NCI-H2196 (cell line): ENCODE measurements around the gene TMEM141.
"Not testable (repeated sequence)": the region's sequence is repeated elsewhere in the genome, so short reads cannot be mapped to it uniquely, and the experiment has no call there.

Source experiments
- DNase-seq: peaks from one replicate; lab custom pipeline; 2025; ENCODE audit not compliant: unreplicated experiment; lab: John Stamatoyannopoulos, UW

Gene TMEM141

DNA sequence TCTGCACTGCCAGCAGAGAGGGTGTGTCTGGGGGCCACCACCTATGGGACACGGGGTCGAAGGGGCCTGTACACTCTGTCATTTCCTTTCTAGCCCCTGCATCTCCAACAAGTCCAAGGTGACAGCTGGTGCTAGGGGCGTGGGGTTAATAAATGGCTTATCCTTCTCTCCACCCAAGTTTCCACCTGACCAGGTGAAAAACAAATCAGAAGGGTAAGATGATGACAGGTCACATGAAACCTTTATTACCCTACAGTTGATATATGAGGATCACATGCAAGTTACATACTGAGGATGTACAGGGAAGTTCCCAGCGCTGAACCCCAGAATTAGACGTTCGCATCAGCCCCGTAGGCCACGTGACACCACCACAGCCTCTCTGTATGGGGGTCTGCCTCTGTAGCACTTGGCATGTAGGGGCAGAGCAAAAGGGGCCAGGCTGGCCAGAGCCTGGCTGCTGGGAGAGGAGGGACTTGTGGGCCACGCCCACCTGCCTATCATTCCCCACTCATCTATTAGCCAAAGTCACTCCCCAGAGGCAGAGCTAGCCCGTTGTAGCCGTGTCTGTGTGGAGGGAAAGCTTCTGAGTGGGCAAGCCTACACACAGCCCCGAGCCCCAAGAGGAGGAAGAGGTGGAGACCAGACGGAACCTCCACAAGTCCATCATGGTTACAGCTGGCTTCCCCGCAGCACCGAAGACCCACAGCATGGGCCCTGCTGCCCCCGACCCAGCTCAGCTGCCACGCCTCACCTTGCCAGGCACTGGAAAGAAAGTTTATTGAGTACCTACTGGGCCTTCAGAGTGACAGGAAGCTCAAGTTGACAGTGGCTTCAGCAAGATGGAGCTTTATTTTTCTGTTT, 2.2 kb downstream of the TMEM141 start:
- DNase-seq: no peak

DNA sequence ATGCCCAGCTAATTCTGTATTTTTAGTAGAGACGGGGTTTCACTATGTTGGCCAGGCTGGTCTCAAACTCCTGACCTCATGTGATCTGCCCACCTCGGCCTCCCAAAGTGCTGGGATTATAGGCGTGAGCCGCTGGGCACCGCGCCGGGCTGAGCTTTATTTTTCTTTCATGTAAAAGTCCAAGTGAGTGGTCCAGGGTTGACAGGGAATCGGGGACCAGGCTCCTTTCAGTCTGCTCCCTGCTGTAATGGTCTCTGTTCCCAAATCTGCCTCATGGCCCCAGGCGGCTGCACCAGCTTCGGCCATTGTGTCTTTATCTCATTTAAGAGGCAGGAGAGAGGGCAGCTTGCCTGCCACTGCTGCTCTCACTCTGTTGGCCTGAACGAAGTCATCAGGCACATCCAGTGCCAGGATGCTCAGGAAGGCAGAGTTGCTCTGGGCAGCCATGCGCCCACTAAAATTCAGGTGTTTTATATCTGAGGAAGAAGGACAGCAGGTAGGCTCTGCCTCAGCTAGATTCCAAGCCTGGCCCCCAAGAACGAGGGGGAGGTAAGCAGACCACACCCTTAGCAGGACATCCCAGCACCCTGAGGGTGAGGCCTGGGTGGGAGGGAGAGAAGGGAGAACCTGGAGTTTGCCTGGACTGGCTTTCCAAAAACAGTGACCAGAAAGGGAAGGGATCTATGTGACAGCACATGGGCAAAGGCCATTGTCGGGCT, 3.3 kb downstream of the TMEM141 start:
- DNase-seq: no peak

DNA sequence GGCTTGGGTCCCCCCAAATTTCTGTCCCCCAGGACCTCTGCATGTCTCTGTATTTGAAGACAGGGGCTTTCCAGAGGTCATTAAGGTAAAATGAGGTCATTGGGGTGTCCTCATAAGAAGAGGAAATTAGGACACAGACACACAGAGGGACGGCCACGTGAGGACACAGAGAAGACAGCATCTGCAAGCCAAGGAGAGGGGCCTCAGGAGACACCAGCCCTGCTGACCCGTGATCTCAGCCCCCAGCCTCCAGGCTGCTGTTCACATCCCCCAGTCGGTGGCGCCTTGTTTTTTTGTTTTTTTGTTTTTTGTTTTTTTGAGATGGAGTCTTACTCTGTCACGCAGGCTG, 3.8 kb downstream of the TMEM141 start:
- DNase-seq: no peak

DNA sequence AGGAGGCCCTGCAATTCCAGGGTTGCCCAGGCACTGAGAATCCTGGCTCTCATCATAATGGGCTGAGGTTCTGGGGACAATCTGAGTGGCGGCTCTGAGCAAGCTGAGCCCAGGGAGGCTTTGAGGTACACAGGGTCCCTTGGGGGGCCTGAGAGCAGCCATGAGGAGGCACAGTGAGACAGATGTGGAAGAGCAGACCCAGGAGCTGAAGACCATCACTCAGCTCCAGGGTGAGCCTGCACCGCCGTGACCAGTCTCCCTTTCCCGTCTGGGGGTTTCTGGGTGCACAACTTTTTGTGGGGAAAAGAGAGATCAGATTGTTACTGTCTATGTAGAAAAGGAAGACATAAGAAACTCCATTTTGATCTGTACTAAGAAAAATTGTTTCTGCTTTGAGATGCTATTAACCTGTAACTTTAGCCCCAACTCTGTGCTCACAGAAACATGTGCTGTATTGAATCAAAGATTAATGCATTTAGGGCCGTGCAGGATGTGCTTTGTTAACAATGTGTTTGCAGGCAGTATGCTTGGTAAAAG, 5.2 kb downstream of the TMEM141 start, which contains the start of gene CCDC183:
TSS of gene CCDC183 (plus strand) at position 101 of the 537 bp plus-strand sequence. CDS start at position 161, 60 bp downstream.
- no peak for DNase-seq

DNA sequence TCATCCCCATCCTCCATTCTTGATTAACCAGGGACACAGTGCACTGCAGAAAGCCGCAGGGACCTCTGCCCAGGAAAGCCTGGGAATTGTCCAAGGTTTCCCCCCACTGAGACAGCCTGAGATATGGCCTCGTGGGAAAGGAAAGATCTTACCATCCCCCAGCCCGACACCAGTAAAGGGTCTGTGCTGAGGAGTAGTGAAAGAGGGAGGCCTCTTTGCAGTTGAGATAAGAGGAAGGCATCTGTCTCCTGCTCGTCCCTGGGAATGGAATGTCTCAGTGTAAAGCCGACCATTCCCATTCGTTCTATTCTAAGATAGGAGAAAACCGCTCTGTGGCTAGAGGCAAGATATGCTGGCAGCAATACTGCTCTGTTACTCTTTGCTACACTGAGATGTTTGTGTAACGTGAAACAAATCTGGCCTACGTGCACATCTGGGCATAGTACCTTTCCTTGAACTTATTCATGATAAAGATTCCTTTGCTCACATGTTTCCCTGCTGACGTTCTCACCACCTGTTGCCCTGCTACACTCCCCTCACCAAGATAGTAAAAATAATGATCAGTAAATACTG, 5.7 kb downstream of the TMEM141 start:
- DNase-seq: not testable (repeated sequence)

DNA sequence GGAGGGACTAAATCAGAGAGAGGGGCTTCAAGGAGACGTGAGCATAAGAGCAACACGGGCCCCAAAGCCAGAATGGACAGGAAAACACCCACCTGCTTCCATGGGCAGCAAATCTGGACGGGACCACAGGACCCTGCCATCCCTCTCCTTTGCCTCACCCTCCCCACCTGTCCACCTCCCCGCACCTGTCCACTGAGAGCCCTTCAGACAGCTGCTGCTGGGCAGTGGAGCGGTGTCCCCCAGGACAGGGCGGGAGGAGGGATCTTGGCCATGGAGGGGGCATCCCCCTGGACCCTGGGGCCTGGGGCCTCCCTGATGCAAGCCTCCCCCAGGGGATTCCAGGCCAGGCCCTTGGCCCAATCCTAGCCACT, 7.5 kb downstream of the TMEM141 start:
- DNase-seq: no peak

DNA sequence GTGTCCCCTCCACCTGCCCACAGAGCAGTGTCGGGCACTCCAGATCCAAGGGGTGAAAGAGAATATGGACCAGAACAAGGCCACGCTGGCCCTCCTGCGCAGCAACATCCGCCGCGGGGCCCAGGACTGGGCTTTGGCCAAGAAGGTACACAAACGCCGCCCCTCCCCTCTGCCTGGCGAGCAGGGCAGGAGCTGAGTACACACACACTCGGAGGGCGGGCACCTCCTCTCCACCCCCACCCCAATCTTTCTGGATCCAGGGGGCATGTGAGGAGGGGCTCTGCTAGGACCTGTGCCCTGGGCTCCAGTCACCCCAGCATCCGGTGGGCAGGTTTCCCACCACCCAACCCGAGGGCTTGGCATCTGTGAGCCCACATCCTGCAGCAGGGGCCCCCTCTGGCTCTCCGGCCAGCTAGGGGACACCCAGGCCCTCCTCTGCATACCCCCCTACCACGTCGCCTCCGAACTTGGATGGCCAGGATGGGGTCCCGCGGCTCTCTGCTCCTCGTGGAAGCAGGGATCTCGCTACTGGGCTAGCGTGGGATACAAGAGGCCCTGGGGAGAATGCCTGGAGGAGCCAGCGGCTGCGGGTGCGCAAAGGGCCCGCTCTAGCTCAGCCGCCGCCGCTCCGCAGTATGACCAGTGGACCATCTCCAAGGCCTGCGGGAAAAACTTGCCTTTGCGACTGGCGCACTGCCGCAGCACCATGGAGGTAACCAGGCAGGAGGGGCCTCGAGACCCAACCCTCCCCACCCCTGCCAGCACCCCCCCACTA, 8.1 kb downstream of the TMEM141 start:
- peak; percentile 68 for DNase-seq

DNA sequence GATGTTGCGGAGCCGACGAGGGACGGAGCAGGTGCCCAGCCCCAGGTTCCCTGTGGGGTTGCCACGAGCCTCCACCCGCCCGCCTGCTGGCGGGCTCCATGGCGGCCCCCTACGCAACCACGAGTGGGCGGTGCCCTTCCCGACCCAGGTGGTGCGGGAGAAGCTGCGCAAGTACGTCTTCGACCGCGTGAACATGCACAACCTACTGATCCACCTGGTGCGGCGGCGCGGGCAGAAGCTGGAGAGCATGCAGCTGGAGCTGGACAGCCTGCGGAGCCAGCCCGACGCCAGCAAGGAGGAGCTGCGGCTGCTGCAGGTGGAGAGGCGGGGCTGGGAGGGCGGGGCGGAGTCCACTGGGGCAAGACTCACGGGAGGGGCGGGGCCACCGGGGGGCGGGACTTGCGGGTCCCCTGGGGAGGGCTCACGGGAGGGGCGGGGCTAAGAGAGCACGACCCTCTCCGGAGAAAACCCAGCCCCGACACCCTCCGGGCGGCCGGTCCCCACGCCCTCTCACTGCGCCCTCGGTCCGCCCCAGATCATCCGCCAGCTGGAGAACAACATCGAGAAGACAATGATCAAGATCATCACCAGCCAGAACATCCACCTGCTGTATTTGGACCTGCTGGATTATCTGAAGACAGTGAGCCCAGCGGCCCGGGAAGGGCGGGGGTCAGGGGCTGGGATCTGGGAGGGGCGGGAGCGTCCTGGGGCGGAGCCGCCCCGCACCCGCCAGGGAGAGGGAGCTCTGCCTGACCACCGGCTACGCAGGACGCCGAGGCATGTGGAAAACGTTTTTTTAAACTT, 8.9 kb downstream of the TMEM141 start:
- peak; percentile 93 for DNase-seq

DNA sequence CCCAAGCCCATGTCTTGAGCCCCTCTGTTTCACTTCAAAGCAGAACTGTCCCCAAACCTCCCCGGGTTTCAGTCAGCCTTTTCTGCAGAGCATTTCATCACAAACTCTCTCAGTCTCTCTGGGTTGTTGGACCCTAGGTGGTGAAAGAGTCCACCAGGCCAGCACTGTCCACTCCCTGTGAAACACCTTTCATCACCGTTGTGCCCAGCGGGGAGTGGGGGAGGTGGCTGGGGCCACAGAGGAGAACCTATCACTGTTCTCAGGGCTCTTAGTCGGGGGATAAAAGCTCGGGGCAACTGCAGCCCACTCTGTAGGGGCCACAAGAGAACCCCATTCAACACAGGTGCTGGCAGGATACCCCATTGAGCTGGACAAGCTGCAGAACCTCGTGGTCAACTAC, 11.2 kb downstream of the TMEM141 start:
- no peak for DNase-seq

DNA sequence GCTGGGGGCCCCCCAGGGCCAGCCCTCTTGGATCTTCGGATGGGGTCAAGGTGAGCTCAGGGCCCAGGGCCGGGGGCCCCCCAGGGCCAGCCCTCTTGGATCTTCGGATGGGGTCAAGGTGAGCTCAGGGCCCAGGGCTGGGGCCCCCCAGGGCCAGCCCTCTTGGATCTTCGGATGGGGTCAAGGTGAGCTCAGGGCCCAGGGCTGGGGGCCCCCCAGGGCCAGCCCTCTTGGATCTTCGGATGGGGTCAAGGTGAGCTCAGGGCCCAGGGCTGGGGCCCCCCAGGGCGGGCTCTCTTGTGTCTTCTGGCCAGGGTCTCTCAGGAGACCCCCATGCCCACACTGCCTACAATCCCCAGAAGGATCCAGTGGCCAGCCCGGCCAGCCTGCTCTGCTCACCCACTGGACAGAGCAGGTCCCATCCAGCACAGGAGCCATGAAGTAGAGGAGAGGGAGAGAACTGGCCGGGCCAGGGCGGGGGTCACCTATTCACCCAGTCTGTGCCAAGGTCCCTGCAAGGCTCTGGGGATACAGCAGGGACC, 11.9 kb downstream of the TMEM141 start:
- DNase-seq: not testable (repeated sequence)

DNA sequence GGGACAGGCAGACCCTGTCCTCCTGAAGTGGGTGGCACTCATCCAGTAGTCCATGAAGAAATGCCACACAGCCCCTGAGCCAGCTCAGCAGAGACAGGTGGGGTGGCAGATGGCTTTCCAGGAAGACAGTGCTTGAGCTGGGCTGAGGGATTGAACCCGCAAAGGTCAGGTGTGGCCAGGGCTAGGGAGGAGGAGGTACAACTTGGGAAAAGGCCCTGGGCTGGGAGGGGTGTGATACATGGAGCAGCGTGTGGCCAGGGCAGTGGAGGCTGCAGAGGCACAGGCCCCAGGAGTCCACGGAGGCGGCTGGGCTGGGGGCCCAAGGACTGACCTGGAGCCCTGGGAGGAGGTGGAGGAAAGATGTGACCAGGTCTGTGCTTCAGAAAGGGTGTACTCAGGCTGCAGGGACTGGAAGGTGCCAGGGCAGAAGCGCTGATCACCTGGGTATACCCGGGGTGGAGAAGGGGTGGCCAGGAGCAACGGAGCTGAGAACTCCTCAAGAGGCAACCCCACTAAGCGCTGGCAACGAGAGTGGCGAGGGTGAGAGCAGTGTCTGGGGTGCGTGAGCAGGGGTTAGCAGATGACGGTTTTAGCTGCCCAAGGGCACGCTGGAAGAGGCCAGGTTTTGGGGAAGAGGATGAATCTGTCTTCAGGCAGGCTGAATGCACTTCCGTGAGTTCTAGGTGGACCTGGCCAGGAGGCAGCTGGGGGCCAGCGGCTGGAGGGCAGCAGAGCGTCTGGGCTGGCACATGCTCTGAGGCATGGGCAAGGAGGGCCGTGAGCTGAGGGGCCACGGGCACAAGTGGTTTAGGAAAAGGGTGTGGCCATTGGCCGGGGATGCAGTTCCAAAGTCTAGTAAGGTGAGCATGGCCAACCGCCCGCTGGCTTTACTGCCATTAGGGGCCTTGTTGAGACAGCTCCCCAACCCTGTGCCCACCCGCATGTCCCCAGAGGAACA, 12.7 kb downstream of the TMEM141 start:
- DNase-seq: no peak

DNA sequence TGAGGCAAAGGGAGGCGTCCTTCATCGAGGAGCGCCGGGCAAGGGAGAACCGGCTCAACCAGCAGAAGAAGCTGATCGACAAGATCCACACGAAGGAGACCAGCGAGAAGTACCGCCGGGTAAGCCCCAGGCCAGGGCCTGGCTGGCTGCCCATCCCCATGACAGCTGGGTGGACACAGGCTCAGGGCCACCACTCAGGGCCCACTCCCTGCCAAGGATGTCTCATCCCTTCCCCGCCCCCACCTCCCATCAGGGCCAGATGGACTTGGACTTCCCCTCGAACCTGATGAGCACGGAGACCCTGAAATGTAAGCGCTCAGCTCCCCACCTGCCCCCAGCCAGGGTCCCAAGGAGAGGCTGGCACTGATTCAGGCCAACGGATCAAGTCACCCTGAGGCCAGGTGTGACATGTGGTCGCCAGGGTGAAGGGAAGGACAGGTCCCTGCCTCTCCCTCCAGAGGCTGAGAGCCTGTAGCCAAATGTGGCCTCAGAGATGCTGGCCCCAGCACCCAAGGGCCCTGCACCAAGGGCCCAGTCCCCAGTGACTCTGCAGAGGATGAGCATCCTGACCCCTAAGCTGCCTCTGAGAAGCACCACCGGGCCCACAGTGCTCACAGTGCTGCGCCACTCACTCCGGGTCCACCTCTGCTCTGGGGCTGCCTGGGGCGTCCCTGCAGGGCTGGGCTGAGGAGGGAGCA, 13.5 kb downstream of the TMEM141 start:
- DNase-seq: no peak

DNA sequence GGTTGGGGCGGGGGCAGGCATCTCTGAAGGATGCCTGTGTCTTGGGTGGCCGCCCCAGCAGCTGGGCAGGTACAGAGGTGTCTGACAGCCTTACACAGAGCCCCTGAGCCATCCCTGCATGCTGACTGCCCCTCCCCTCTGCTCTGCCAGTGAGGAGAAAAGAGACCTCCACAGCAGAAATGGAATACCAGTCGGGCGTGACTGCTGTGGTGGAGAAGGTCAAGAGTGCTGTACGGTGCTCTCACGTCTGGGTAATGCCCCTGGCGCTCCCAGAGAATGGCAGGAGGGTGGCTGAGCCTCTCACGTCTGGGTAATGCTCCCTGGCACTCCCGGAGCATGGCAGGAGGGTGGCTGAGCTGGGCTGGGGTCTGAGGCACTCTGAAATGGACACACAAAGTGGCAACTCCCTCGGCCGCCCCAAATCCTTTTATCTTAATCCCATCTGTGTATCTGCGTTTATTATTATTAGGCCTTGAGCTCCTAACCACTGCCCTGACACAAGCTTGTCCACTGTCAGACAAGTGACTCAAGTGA, 14.1 kb downstream of the TMEM141 start:
- no peak for DNase-seq

DNA sequence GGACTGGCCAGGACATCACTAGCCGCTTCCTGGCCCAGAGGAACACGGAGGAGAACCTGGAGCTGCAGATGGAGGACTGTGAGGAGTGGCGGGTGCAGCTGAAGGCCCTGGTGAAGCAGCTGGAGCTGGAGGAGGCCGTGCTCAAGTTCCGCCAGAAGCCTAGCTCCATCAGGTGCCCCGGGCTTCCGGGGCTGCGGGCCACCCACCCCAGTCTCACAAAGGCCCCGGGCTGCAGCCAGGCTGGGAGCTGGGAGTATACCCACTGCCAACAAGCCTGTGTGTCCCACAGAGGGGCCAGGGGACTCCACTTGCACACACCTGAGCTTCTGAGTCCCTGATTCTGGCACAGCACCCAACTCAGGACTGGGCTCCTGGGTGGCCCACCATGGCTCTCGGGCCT, 14.9 kb downstream of the TMEM141 start:
- DNase-seq: no peak

DNA sequence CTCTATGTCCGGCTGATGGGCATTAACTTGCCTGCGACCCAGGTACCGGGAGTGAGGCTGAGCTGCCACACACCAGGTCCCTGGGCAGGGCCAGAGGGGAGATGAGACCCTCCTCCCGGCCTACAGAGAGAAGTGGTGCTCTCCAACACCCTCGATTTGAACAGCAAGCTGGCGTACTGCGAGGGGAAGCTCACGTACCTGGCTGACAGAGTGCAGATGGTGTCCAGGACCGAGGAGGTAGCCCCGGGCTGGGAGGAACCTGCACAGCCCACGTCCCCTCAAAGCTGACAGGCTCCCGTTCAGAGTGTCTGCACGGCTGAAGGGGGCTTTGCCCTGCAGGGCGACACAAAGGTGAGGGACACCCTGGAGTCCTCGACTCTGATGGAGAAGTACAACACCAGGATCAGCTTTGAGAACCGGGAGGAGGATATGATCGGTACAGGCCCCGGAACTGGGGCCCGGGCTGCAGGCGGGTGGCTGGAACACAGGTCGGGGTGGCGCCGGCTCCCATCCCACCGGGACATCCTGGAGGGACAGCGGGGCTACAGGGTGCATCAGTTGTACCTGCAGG, 15.6 kb downstream of the TMEM141 start:
- no peak for DNase-seq

DNA sequence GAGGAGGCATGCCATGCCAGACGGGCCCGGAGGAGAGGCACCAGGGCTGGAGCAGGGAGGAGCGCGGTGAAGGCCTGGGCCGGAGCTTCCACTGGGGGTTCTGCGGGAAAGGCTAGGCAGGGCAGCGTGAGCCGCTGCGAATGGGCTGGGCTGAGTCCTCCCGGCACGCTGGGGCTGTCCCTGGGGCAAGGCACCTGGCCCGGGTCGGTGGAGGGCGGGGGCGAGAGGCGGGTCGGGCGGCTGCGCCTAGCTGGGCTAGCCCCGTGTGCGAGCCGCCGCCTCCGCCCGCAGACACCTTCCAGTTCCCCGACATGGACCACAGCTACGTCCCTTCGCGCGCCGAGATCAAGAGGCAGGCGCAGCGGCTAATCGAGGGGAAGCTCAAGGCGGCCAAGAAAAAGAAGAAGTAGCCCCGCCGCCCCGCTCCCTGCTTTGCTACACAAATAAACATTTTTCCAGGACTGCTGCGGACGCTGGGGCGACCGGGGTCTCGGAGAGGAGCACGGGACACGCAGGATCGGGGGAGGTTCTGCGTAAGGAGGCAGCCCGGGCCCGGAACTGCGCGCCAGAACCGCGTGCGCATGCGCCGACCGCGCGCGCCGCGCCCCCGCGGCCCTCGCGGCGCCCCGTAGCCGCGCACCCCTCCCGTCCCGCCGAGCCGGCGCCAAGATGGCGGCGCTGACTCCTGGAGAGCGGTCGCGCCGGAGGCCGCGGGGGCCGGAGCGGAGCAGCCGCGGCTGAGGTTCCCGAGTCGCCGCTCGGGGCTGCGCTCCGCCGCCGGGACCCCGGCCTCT, 16.3 kb downstream of the TMEM141 start, which contains the start of gene RABL6:
TSS of gene RABL6 (plus strand) at position 668 of the 794 bp plus-strand sequence. CDS start 249 bp downstream, outside the sequence.
- DNase-seq: peak; percentile 82
